HEK293 (cell line): ENCODE measurements around the gene MST1R.
"Not testable (repeated sequence)": the region's sequence is repeated elsewhere in the genome, so short reads cannot be mapped to it uniquely, and the experiment has no call there.

Source experiments
- CTCF ChIA-PET: fragments of 350-600 bp; formaldehyde crosslinking; extraction: SDS; loops from one replicate; lab custom pipeline; 2021; ENCODE audit warnings: antibody characterized with exemption; lab: Yijun Ruan, JAX
- POLR2A ChIA-PET: fragments of 300-600 bp; formaldehyde crosslinking; extraction: SDS; loops from one replicate; lab custom pipeline; 2020; ENCODE audit warnings: antibody characterized with exemption, inconsistent platforms; lab: Yijun Ruan, JAX
- H3K27ac ChIP-seq: fragments of 200-500 bp; sonication (Bioruptor generic); 2 replicates; pipeline ENCODE4 v1.5.1; 2014; ENCODE audit warnings: low read depth, low read length, control low read depth, inconsistent platforms; ENCODE audit errors: extremely low read depth
- H3K36me3 ChIP-seq, 2 experiments: fragments of 200-500 bp in 1 of 2; sonication (Bioruptor generic) in 1 of 2; 1 replicate in 1 of 2; 2 replicates in 1 of 2; pipeline ENCODE4 v1.5.1; 2014 to 2017; ENCODE audit warnings: inconsistent platforms in 2 of 2, low read length in 2 of 2; ENCODE audit not compliant: control insufficient read depth in 2 of 2, insufficient read depth in 1 of 2
- H3K4me1 ChIP-seq: fragments of 200-500 bp; sonication (Bioruptor generic); 2 replicates; pipeline ENCODE4 v1.5.1; 2014; ENCODE audit warnings: mild to moderate bottlenecking, low read length, inconsistent platforms; ENCODE audit not compliant: control insufficient read depth, insufficient read depth
- H3K4me3 ChIP-seq: 2 replicates; pipeline ENCODE4 v1.5.1; 2011; ENCODE audit warnings: low read depth, mild to moderate bottlenecking, control low read depth, low read length, moderate library complexity
- H3K9me3 ChIP-seq: fragments of 200-500 bp; sonication (Bioruptor generic); 2 replicates; pipeline ENCODE4 v1.5.1; 2014; ENCODE audit warnings: low read depth, low read length, inconsistent platforms; ENCODE audit not compliant: control insufficient read depth, insufficient read depth
- BCL11B ChIP-seq: fragments of 450-650 bp; formaldehyde crosslinking; IDR thresholded peaks from 2 replicates; pipeline ENCODE4 v1.5.1; 2016; ENCODE audit warnings: low read depth, missing biosample characterization, missing genetic modification characterization
- KLF1 ChIP-seq: fragments of 450-650 bp; formaldehyde crosslinking; IDR thresholded peaks from 2 replicates; pipeline ENCODE4 v1.5.1; 2016; ENCODE audit warnings: missing biosample characterization, missing genetic modification characterization
- OVOL3 ChIP-seq: fragments of 450-650 bp; formaldehyde crosslinking; IDR thresholded peaks from 2 replicates; pipeline ENCODE4 v1.5.1; 2016; ENCODE audit warnings: missing biosample characterization, missing genetic modification characterization
- PATZ1 ChIP-seq: fragments of 450-650 bp; formaldehyde crosslinking; IDR thresholded peaks from 2 replicates; pipeline ENCODE4 v1.5.1; 2016; ENCODE audit warnings: missing biosample characterization, missing genetic modification characterization
- PRDM6 ChIP-seq: fragments of 450-650 bp; formaldehyde crosslinking; IDR thresholded peaks from 2 replicates; pipeline ENCODE4 v1.5.1; 2017; ENCODE audit warnings: missing biosample characterization, missing genetic modification characterization
- SETDB1 ChIP-seq: IDR thresholded peaks from one replicate; pipeline ENCODE4 v1.6.1; 2017; ENCODE audit warnings: mild to moderate bottlenecking, low read length, moderate library complexity, mixed read lengths; ENCODE audit not compliant: insufficient read length
- WT1 ChIP-seq: fragments of 450-650 bp; formaldehyde crosslinking; IDR thresholded peaks from 2 replicates; pipeline ENCODE4 v1.5.1; 2016; ENCODE audit warnings: missing biosample characterization, missing genetic modification characterization
- ZBTB49 ChIP-seq: fragments of 450-650 bp; formaldehyde crosslinking; IDR thresholded peaks from 2 replicates; pipeline ENCODE4 v1.5.1; 2016; ENCODE audit warnings: missing biosample characterization, missing genetic modification characterization, low read depth
- ZFHX2 ChIP-seq: fragments of 450-650 bp; formaldehyde crosslinking; conservative IDR thresholded peaks from 2 replicates; pipeline ENCODE4 v1.5.1; 2016; ENCODE audit warnings: missing biosample characterization, missing genetic modification characterization
- ZFP3 ChIP-seq: fragments of 450-650 bp; formaldehyde crosslinking; IDR thresholded peaks from 2 replicates; pipeline ENCODE4 v1.5.1; 2016; ENCODE audit warnings: low read depth, missing biosample characterization, missing genetic modification characterization
- ZNF112 ChIP-seq: fragments of 450-650 bp; formaldehyde crosslinking; IDR thresholded peaks from 2 replicates; pipeline ENCODE4 v1.5.0; 2017; ENCODE audit warnings: missing biosample characterization, missing genetic modification characterization
- ZNF138 ChIP-seq: fragments of 450-650 bp; formaldehyde crosslinking; IDR thresholded peaks from 2 replicates; pipeline ENCODE4 v1.5.1; 2016; ENCODE audit warnings: missing biosample characterization, missing genetic modification characterization, borderline replicate concordance
- ZNF214 ChIP-seq: fragments of 450-650 bp; formaldehyde crosslinking; IDR thresholded peaks from 2 replicates; pipeline ENCODE4 v1.5.1; 2017; ENCODE audit warnings: missing biosample characterization, mild to moderate bottlenecking, missing genetic modification characterization, borderline replicate concordance
- ZNF23 ChIP-seq: fragments of 450-650 bp; formaldehyde crosslinking; IDR thresholded peaks from 2 replicates; pipeline ENCODE4 v1.5.1; 2016; ENCODE audit warnings: missing biosample characterization, missing genetic modification characterization, borderline replicate concordance
- ZNF311 ChIP-seq: fragments of 450-650 bp; formaldehyde crosslinking; IDR thresholded peaks from 2 replicates; pipeline ENCODE4 v1.5.1; 2017; ENCODE audit warnings: missing biosample characterization, missing genetic modification characterization, borderline replicate concordance
- ZNF324 ChIP-seq: fragments of 450-650 bp; formaldehyde crosslinking; IDR thresholded peaks from 2 replicates; pipeline ENCODE4 v1.5.1; 2016; ENCODE audit warnings: missing biosample characterization, missing genetic modification characterization
- ZNF335 ChIP-seq: fragments of 450-650 bp; formaldehyde crosslinking; conservative IDR thresholded peaks from 2 replicates; pipeline ENCODE4 v1.5.1; 2016; ENCODE audit warnings: missing biosample characterization, missing genetic modification characterization
- ZNF416 ChIP-seq: fragments of 450-650 bp; formaldehyde crosslinking; IDR thresholded peaks from 2 replicates; pipeline ENCODE4 v1.5.1; 2016; ENCODE audit warnings: missing biosample characterization, missing genetic modification characterization
- ZNF514 ChIP-seq: fragments of 450-650 bp; formaldehyde crosslinking; IDR thresholded peaks from 2 replicates; pipeline ENCODE4 v1.5.1; 2016; ENCODE audit warnings: missing biosample characterization, missing genetic modification characterization
- ZNF521 ChIP-seq: fragments of 450-650 bp; formaldehyde crosslinking; IDR thresholded peaks from 2 replicates; pipeline ENCODE4 v1.5.1; 2017; ENCODE audit warnings: missing biosample characterization, mild to moderate bottlenecking, missing genetic modification characterization
- ZNF530 ChIP-seq: fragments of 450-650 bp; formaldehyde crosslinking; IDR thresholded peaks from 2 replicates; pipeline ENCODE4 v1.5.1; 2016; ENCODE audit warnings: low read depth, missing biosample characterization, missing genetic modification characterization
- ZNF561 ChIP-seq: fragments of 450-650 bp; IDR thresholded peaks from 2 replicates; pipeline ENCODE4 v1.5.1; 2018; ENCODE audit warnings: missing biosample characterization, missing genetic modification characterization, borderline replicate concordance
- ZNF580 ChIP-seq: fragments of 450-650 bp; formaldehyde crosslinking; IDR thresholded peaks from 2 replicates; pipeline ENCODE4 v1.5.1; 2016; ENCODE audit warnings: missing biosample characterization, missing genetic modification characterization
- ZNF629 ChIP-seq: fragments of 450-650 bp; formaldehyde crosslinking; IDR thresholded peaks from 2 replicates; pipeline ENCODE4 v1.5.1; 2017; ENCODE audit warnings: missing biosample characterization, missing genetic modification characterization
- ZNF654 ChIP-seq: fragments of 450-650 bp; formaldehyde crosslinking; IDR thresholded peaks from 2 replicates; pipeline ENCODE4 v1.5.1; 2016; ENCODE audit warnings: low read depth, missing biosample characterization, missing genetic modification characterization
- ZNF658 ChIP-seq: fragments of 450-650 bp; formaldehyde crosslinking; IDR thresholded peaks from 2 replicates; pipeline ENCODE4; 2016; ENCODE audit warnings: missing biosample characterization, missing genetic modification characterization
- ZNF707 ChIP-seq: fragments of 450-650 bp; formaldehyde crosslinking; IDR thresholded peaks from 2 replicates; pipeline ENCODE4 v1.5.1; 2016; ENCODE audit warnings: missing biosample characterization, missing genetic modification characterization
- ZNF76 ChIP-seq: fragments of 450-650 bp; formaldehyde crosslinking; IDR thresholded peaks from 2 replicates; pipeline ENCODE4; 2016; ENCODE audit warnings: low read depth, missing biosample characterization, missing genetic modification characterization, borderline replicate concordance
- ZSCAN16 ChIP-seq: fragments of 450-650 bp; formaldehyde crosslinking; IDR thresholded peaks from 2 replicates; pipeline ENCODE4 v1.5.1; 2016; ENCODE audit warnings: missing biosample characterization, missing genetic modification characterization
- ZSCAN23 ChIP-seq: fragments of 450-650 bp; formaldehyde crosslinking; IDR thresholded peaks from 2 replicates; pipeline ENCODE4 v1.5.1; 2016; ENCODE audit warnings: missing biosample characterization, missing genetic modification characterization
- TF ChIP-seq, protein P1 (sequence below): fragments of 450-650 bp; IDR thresholded peaks from 2 replicates; pipeline ENCODE4 v1.5.1; 2018; ENCODE audit warnings: missing biosample characterization, mild to moderate bottlenecking, missing genetic modification characterization

The MST1R gene

GRCh38 chr3:49906073-49906743, 2.5 kb upstream of the MST1R start (continued):
- TF ChIP-seq ZNF76 (tag by site-specific recombination) (no peak), PRDM6 (no peak), ZSCAN23 (tag by site-specific recombination) (no peak), ZNF629 (tag by site-specific recombination) (no peak), ZFHX2 (peak; percentile 76), ZNF138 (tag by site-specific recombination) (no peak), ZNF514 (tag by site-specific recombination) (no peak), ZFP3 (tag by site-specific recombination) (no peak), ZNF23 (no peak), KLF1 (no peak), ZSCAN16 (no peak), ZNF416 (tag by site-specific recombination) (no peak), ZNF658 (tag by site-specific recombination) (no peak), ZBTB49 (tag by site-specific recombination) (no peak), SETDB1 (no peak), BCL11B (no peak), ZNF530 (tag by site-specific recombination) (no peak), ZNF112 (tag by site-specific recombination) (no peak), ZNF521 (tag by site-specific recombination) (no peak), OVOL3 (tag by site-specific recombination) (no peak), ZNF214 (tag by site-specific recombination) (no peak), WT1 (tag by site-specific recombination) (no peak), ZNF654 (peak; percentile 60), ZNF335 (tag by site-specific recombination) (peak; percentile 60), ZNF707 (tag by site-specific recombination) (no peak), ZNF561 (tag by site-specific recombination) (no peak), PATZ1 (0 out of 2 replicates have a peak, but pooled peaks have one; percentile 32), ZNF311 (tag by site-specific recombination) (no peak), ZNF580 (tag by site-specific recombination) (no peak), ZNF324 (tag by site-specific recombination) (no peak)
- TF ChIP-seq, protein P1, sequence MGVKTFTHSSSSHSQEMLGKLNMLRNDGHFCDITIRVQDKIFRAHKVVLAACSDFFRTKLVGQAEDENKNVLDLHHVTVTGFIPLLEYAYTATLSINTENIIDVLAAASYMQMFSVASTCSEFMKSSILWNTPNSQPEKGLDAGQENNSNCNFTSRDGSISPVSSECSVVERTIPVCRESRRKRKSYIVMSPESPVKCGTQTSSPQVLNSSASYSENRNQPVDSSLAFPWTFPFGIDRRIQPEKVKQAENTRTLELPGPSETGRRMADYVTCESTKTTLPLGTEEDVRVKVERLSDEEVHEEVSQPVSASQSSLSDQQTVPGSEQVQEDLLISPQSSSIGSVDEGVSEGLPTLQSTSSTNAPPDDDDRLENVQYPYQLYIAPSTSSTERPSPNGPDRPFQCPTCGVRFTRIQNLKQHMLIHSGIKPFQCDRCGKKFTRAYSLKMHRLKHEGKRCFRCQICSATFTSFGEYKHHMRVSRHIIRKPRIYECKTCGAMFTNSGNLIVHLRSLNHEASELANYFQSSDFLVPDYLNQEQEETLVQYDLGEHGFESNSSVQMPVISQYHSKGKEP = no peak
- TF ChIP-seq, all 188 proteins: peak for 8

- CTCF ChIA-PET = interaction anchor here (0.7 kb wide), 3 partner anchors 46 to 102 kb away, joined by 3 read pairs; no protein-coding TSS in a partner anchor
- H3K27ac ChIP-seq, POLR2A ChIA-PET, H3K4me3 ChIP-seq, H3K4me1 ChIP-seq, H3K36me3 ChIP-seq, H3K9me3 ChIP-seq: not testable (repeated sequence)
These were observed 775 bp upstream of the MST1R start for GRCh38 chr3:49904448-49904847.
